ENCODE measurements around the gene RPS16.
"Not testable (repeated sequence)": the region's sequence is repeated elsewhere in the genome, so short reads cannot be mapped to it uniquely, and the experiment has no call there.

Gene RPS16

DNA sequence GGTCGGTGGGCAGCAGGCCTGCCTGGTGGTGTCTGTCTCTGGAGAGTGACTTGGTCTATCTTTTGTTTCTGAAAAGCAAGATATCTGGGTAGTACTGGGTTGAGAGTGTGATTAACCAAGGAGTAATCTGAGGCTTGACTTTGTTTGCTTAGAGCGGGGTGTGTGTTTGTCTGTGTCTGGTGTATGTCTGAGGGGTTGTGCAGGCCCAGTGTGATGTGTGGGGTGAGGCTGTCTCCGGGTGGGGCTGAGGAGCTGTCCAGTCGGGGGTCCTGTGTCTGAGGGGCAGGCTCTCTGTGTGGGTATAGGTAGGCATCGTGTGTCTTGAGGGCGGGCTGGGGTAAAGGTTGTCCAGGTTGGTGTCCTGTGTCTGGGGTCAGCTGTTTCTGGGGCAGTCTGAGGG lies 33.8 kb upstream of the RPS16 start:
- DNase-seq (ENCODE audit: low read depth): no peak
- TF ChIP-seq, protein P1, sequence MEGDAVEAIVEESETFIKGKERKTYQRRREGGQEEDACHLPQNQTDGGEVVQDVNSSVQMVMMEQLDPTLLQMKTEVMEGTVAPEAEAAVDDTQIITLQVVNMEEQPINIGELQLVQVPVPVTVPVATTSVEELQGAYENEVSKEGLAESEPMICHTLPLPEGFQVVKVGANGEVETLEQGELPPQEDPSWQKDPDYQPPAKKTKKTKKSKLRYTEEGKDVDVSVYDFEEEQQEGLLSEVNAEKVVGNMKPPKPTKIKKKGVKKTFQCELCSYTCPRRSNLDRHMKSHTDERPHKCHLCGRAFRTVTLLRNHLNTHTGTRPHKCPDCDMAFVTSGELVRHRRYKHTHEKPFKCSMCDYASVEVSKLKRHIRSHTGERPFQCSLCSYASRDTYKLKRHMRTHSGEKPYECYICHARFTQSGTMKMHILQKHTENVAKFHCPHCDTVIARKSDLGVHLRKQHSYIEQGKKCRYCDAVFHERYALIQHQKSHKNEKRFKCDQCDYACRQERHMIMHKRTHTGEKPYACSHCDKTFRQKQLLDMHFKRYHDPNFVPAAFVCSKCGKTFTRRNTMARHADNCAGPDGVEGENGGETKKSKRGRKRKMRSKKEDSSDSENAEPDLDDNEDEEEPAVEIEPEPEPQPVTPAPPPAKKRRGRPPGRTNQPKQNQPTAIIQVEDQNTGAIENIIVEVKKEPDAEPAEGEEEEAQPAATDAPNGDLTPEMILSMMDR (IDR thresholded peaks at IDR 0.05; ENCODE audit: control insufficient read depth, insufficient read depth, low read depth, low read length, missing control alignments): no peak
- H3K4me3 ChIP-seq (ENCODE audit: control insufficient read depth, low read depth, low read length): no peak overlapping the region

DNA sequence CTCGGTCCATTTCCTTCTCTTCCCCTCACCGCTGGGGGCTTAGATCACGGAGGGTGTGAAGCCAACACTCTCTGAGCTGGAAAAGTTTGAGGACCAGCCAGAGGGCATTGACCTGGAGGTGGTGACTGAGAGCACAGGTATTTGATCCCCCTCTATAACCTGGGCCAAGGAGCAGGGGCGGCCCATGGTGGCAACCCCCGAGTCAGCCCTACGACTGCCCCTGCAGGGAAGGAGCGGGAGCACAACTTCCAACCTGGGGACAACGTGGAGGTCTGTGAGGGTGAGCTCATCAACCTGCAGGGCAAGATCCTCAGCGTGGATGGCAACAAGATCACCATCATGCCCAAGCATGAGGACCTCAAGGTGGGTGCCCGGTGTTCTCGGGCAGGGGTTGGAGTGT lies 33.3 kb upstream of the RPS16 start:
- DNase-seq (ENCODE audit: low read depth): no peak
- no peak overlapping the region for H3K4me3 ChIP-seq (ENCODE audit: control insufficient read depth, low read depth, low read length)
- TF ChIP-seq, protein P1 (IDR thresholded peaks at IDR 0.05; ENCODE audit: control insufficient read depth, insufficient read depth, low read depth, low read length, missing control alignments): no peak

DNA sequence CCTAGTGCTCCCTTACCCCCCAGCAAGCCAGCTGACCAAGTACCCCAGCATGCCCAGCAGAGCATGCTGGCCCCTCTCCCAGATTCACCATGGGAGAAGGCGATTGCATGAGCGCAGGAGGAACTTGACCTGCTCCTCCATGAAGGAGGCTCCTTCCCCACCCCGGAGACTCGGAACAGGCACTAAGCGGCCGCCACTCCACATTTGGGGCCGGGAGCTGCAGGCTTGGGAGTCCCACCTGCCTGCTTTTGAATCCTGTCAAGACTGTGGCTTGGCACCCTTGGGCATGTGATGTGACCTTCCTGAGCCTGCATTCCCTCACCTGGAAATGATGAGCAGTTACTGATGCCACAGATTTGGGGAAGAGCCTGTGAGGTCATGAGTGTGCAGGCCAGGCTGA lies 32.2 kb upstream of the RPS16 start:
- no peak overlapping the region for H3K4me3 ChIP-seq (ENCODE audit: control insufficient read depth, low read depth, low read length)
- no peak for DNase-seq (ENCODE audit: low read depth)
- TF ChIP-seq, protein P1 (IDR thresholded peaks at IDR 0.05; ENCODE audit: control insufficient read depth, insufficient read depth, low read depth, low read length, missing control alignments): no peak

DNA sequence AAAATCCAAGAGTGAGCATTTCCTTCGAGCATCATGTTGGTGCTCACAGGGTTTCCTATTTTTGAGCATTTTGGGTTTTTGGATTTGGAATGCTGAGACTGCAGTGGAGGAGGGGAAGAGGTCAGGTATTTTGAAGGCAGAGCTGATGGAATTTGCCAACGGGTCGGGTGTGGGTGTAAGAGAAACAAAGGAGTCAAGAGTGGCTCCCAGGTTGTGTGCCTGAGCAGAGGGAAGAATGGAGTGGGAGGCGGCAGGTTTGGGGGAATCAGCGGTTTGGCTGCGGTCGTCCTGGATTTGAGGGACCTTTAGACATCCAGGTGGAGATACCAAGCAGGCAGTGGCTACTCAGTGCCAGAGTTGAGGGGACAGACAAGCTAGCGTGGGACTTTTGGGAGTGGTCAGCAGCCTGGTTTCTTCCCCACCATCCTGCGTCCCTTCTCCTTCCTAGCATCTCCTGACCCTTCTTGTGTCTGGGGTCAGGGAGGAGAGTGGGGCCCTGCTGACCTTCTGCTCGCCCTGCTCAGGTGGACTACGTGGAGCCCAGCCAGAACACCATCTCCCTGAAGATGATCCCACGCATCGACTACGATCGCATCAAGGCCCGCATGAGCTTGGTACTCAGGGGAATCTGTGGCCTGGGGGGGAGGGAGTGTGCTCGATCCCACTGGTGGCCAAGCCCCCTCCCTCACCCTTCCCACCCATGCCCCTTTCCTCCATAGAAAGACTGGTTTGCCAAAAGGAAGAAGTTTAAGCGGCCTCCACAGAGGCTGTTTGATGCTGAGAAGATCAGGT lies 30.4 kb upstream of the RPS16 start:
- no peak for DNase-seq (ENCODE audit: low read depth)
- no peak overlapping the region for H3K4me3 ChIP-seq (ENCODE audit: control insufficient read depth, low read depth, low read length)
- TF ChIP-seq, protein P1 (IDR thresholded peaks at IDR 0.05; ENCODE audit: control insufficient read depth, insufficient read depth, low read depth, low read length, missing control alignments): no peak

DNA sequence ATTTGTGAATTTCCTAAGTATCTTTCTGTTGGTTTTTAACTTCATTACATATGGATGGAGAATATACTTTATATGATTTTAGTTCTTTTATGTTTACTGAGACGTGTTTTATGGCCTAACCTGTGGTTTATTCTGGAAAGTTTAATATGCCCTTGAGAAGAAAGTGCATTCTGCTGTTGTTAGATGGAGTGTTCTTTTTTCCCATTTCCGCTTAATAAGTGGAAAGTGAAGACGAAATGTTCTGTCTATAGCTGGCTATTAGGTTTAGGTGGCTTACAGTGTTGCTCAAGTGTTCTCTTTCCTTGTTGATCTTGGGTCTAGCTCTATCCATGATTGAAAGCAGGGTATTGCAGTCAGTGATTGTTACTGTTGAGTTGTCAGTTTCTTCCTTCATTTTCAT lies 27.7 kb upstream of the RPS16 start:
- H3K4me3 ChIP-seq (ENCODE audit: control insufficient read depth, low read depth, low read length): no peak overlapping the region
- TF ChIP-seq, protein P1 (IDR thresholded peaks at IDR 0.05; ENCODE audit: control insufficient read depth, insufficient read depth, low read depth, low read length, missing control alignments): no peak
- no peak for DNase-seq (ENCODE audit: low read depth)

DNA sequence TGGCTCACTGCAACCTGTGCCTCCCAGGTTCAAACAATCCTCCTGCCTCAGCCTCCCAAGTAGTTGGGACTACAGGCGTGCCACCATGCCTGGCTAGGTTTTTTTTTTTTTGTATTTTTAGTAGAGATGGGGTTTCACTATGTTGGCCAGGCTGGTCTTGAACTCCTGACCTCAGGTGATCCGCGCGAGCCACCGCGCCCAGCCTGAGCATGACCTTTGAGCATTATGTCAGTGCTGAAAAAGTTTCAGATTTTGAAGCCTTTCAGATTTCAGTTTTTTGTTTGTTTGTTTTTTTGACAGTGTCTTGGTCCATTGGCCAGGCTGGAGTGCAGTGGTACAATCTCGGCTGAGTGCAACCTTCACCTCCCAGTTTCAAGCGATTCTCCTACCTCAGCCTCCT lies 15.5 kb upstream of the RPS16 start:
- H3K4me3 ChIP-seq (ENCODE audit: control insufficient read depth, low read depth, low read length); DNase-seq (ENCODE audit: low read depth): not testable (repeated sequence)

DNA sequence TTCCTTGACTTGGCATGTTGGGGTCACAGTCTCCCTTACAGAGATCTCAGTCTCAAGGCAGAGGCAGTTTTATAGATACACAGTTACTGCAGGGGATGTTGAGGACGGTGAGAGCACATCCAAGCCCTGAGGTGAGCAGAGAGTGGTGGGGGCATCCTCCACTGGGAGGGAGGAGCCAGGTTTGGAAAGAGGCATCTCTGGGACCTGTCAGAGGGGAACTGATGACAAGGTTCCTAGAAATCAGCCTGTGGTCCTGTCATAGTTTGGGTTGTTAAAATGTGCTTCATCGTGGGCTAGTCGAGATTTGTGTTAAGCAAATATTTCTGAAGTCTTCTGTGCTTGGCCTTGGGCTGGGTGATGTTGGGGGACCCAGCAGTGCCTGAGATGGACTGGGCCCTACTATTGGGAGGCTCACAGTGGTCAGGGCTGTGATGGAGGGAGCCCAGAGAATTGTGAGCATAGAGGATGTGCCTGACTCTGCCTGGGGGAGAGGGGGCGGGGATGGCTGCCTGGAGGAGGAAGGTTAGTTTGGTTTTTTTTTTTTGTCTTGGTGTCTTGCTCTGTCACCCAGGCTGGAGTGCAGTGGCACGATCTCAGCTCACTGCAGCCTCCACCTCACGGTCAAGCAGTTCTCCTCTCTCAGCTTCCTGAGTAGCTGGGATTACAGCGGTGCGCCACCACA lies 13.5 kb upstream of the RPS16 start:
- TF ChIP-seq, protein P1 (IDR thresholded peaks at IDR 0.05; ENCODE audit: control insufficient read depth, insufficient read depth, low read depth, low read length, missing control alignments): no peak
- no peak overlapping the region for H3K4me3 ChIP-seq (ENCODE audit: control insufficient read depth, low read depth, low read length)
- DNase-seq (ENCODE audit: low read depth): no peak
